ENCODE measurements around the gene VMAC.
"Not testable (repeated sequence)": the region's sequence is repeated elsewhere in the genome, so short reads cannot be mapped to it uniquely, and the experiment has no call there.

Gene VMAC, protein sequence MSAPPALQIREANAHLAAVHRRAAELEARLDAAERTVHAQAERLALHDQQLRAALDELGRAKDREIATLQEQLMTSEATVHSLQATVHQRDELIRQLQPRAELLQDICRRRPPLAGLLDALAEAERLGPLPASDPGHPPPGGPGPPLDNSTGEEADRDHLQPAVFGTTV

DNA sequence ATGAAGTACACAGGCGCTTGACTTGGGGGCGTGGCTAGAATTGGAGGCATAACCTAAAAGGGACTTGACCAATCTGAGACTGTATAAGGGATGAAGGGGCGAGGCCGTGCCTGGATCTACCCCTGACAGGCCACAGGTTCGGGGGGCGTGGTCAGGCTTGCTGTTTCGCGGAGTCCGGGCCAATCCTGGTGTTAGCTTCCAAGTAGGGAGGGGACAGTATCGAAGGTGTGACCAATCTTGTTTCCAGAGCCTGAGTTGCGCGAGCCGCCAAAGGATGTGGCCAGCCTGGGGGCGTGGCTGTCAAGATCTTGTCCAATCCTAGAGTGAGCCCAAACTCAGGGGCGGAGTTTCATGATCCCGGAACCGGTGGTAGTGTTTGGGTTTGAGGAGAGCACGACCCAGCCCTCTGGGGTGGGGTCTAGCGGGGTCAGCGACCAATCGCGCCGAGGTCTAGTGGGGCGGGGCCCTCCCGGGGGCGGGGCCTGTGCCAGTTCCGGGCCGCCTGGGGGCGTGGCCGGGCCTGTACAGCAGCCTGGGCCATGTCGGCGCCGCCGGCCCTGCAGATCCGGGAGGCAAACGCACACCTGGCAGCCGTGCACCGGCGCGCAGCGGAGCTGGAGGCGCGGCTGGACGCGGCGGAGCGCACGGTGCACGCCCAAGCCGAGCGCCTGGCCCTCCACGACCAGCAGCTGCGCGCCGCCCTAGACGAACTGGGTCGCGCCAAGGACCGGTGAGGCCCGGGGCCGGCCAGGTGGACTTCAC is at the start of gene VMAC:
Gene VMAC, plus strand, starts transcription at position 521 of the 762 bp plus-strand sequence. Its CDS starts 19 bp downstream, at position 540.
- Mint-ChIP-seq H3K27me3 (no peaks in the 10 kb centered on the region), H3K36me3 (ENCODE audit: insufficient read depth) (peaks cover 40% of the 10 kb centered on the region), H3K27ac (ENCODE audit: low read depth) (peak within 1 kb of the TSS; percentile 99), H3K4me3 (peak within 1 kb of the TSS; percentile 92), H3K9me3 (no peaks in the 10 kb centered on the region), H3K4me1 (peaks cover 38% of the 10 kb centered on the region)
- DNase-seq (ENCODE audit: low spot score in 2 of 2) (peak; percentile 99 to 100), ATAC-seq (replicated peaks; ENCODE audit: extremely low read depth, poor library complexity, severe bottlenecking) (peak; percentile 78)

DNA sequence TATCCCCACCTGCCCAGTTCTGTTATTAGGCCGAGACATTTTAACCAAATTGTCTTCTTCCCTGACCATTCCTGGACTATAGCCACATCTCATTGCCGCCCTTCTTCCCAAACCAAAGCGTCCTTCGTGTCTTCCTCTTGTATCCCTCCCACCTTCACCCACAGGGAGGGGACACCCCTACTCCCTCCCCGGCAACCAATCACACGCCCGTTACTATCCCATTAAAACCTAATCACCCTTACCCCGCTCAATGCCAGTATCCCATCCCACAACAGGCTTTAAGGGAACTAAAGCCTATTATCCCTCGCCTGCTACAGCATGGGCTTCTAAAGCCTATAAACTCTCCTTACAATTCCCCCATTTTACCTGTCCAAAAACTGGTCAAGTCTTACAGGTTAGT is 49.5 kb upstream of the VMAC start:
- H3K9me3 Mint-ChIP-seq; H3K36me3 Mint-ChIP-seq (ENCODE audit: insufficient read depth); H3K27ac Mint-ChIP-seq (ENCODE audit: low read depth); ATAC-seq (replicated peaks; ENCODE audit: extremely low read depth, poor library complexity, severe bottlenecking); DNase-seq (ENCODE audit: low spot score in 2 of 2); H3K4me1 Mint-ChIP-seq; H3K4me3 Mint-ChIP-seq; H3K27me3 Mint-ChIP-seq: not testable (repeated sequence)

DNA sequence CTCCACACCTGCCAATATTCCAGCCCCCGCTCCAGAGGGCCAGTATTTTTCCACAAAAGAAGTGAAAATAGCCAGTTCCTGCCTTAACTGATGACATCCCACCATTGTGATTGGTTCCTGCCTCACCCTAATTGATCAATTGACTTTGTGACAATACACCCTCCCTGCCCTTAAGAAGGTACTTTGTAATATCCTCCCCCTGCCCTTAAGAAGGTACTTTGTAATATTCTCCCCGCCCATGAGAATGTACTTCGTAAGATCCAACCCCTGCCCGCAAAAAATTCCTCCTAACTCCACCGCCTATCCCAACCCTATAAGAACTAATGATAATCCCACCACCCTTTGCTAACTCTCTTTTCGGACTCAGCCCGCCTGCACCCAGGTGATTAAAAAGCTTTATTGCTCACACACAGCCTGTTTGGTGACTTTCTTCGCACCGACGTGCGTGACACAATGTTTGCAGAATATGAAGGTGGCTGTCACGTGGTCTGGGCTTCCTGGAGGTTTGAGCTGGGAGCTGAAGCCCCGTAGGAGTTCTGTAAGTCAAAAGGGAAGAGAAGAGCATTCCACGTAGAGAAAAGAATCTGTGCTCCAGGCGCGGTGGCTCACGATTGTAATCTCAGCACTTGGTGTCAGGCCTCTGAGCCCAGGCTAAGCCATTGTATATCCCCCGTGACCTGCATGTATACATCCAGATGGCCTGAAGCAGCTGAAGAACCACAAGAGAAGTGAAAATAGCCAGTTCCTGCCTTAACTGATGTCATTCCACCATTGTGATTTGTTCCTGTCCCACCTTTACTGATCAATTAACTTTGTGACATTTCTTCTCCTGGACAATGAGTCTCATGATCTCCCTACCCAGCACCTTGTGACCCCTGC is 47.2 kb upstream of the VMAC start:
- Mint-ChIP-seq H3K27ac (ENCODE audit: low read depth) (no peak overlapping the region), H3K4me1 (no peaks in the 10 kb centered on the region), H3K4me3 (no peak overlapping the region), H3K9me3 (no peaks in the 10 kb centered on the region), H3K36me3 (ENCODE audit: insufficient read depth) (no peaks in the 10 kb centered on the region), H3K27me3 (peaks cover 10% of the 10 kb centered on the region)
- DNase-seq (ENCODE audit: low spot score in 2 of 2) (no peak), ATAC-seq (replicated peaks; ENCODE audit: extremely low read depth, poor library complexity, severe bottlenecking) (no peak)

DNA sequence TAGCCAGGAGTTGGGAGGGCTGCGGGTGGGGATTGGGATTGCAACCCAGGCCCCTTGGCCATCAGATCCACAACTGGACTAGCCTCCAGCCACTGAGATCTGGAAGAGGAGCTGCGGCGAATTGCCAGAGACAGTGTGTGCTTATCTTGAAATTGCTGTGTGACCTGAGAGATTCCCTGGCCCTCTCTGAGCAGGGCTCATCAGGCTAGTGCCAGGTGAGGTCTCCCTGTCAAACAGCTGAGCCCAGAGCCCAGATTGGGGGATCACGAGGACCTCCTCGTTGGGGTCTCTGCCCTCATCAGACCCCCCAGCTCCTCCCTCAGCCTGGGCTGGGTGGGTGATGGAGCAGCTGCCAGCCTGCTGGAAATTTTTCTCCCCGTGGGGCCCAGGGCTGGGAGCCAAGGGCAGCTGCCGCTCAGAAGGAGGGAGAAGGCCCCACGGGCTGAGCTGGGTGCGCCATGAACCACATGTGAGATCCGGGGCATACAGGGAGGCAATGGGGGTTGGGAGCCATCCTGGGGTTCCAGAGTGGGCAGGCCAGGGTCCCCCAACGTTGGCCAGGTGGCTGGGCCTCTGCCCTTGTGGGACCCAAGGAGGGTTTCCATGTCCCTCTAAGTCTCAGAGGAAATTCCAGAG is 41.5 kb upstream of the VMAC start:
- Mint-ChIP-seq H3K36me3 (ENCODE audit: insufficient read depth) (peaks cover 4% of the 10 kb centered on the region), H3K27ac (ENCODE audit: low read depth) (no peak overlapping the region), H3K27me3 (peaks cover 35% of the 10 kb centered on the region), H3K9me3 (no peaks in the 10 kb centered on the region), H3K4me1 (no peaks in the 10 kb centered on the region), H3K4me3 (no peak overlapping the region)
- ATAC-seq (replicated peaks; ENCODE audit: extremely low read depth, poor library complexity, severe bottlenecking) (no peak), DNase-seq (ENCODE audit: low spot score in 2 of 2) (no peak)

DNA sequence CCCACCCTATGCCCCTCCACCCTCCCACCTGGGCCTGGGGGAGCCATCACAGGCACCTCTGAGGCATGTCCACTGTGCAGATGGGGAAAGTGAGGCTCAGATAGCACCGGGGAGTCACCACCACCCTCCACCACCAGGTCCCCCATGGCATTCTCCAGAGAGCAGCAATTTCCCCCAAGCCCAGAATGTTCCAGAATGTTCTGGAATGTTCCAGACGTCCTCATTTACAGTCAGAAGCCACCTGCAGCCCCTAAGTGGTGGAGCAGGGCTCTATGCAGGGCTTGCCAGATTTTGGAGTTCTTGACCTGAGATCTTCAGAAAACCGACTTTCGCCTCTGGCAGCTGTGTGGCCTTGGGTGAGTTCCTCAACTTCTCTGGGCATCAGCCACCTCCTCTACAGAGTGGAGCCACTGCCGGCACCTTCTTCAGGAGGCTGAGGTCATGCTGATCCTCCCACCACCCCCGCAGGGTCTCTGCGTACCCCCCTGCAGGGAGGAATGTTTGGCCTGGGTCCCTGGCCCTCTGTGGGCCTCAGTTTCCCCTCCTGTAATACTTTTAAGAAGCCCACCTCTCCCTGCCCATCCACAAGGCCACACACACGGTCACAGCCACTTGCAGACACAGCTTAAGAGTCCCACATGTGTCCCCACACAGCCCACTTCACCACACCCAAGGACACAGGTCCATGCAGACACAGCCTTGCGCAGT is 40.5 kb upstream of the VMAC start:
- Mint-ChIP-seq H3K4me1 (no peaks in the 10 kb centered on the region), H3K4me3 (no peak overlapping the region), H3K36me3 (ENCODE audit: insufficient read depth) (peaks cover 4% of the 10 kb centered on the region), H3K9me3 (no peaks in the 10 kb centered on the region), H3K27me3 (peaks cover 37% of the 10 kb centered on the region), H3K27ac (ENCODE audit: low read depth) (no peak overlapping the region)
- ATAC-seq (replicated peaks; ENCODE audit: extremely low read depth, poor library complexity, severe bottlenecking) (no peak), DNase-seq (ENCODE audit: low spot score in 2 of 2) (no peak)

DNA sequence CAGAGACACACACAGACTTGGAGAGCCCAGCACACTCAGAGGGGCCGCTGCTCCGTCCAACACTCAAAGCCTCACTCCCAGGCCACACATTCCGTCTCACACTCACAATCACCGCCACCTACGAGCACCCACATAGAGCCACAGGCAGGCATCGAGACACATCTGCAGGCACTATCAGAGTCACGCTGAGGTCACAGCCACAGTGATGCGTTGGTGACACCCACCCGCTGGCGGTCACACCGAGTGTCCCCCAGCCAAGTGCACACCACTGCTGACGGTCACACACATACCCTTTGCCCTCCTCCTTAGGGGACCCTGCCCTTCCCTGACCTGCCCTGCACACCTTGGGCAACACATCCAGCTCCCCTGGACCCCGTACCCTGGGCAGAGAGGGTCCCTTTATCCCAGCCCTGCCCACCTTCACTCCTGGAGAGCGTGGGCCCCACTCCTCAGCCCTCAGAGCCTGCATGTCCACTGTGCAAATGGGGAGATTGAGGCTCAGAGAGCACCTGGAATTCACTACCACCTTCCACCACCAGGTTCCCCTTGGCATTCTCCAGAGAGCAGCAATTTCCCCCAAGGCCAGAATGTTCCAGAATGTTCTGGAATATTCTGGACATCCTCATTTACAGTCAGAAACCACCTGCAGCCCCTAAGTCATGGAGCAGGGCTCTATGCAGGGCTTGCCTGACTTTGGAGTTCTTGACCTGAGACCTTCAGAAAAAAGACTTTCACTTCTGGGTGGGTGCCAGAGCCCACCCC is 39.8 kb upstream of the VMAC start:
- no peak overlapping the region for H3K4me3 Mint-ChIP-seq
- peaks cover 4% of the 10 kb centered on the region for H3K36me3 Mint-ChIP-seq (ENCODE audit: insufficient read depth)
- no peaks in the 10 kb centered on the region for H3K4me1 Mint-ChIP-seq
- no peak overlapping the region for H3K27ac Mint-ChIP-seq (ENCODE audit: low read depth)
- no peaks in the 10 kb centered on the region for H3K9me3 Mint-ChIP-seq
- DNase-seq (ENCODE audit: low spot score in 2 of 2) = no peak
- H3K27me3 Mint-ChIP-seq = peaks cover 37% of the 10 kb centered on the region
- no peak for ATAC-seq (replicated peaks; ENCODE audit: extremely low read depth, poor library complexity, severe bottlenecking)

DNA sequence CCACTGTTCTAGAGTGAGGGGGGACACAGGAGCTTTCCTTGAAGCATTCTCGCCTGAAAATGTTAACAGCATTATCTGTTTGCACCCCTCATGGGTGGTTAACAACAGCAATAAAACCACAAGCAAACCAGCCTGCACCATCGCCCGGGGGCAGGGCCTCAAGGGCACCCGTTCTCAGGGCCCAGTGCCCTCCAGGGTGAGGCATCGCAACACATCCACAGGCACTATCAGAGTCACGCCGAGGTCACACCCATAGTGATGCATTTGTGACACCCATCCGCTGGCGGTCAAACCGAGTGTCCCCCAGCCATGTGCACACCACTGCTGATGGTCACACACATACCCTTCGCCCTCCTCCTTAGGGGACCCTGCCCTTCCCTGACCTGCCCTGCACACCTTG is 38.9 kb upstream of the VMAC start:
- DNase-seq (ENCODE audit: low spot score in 2 of 2) = no peak

DNA sequence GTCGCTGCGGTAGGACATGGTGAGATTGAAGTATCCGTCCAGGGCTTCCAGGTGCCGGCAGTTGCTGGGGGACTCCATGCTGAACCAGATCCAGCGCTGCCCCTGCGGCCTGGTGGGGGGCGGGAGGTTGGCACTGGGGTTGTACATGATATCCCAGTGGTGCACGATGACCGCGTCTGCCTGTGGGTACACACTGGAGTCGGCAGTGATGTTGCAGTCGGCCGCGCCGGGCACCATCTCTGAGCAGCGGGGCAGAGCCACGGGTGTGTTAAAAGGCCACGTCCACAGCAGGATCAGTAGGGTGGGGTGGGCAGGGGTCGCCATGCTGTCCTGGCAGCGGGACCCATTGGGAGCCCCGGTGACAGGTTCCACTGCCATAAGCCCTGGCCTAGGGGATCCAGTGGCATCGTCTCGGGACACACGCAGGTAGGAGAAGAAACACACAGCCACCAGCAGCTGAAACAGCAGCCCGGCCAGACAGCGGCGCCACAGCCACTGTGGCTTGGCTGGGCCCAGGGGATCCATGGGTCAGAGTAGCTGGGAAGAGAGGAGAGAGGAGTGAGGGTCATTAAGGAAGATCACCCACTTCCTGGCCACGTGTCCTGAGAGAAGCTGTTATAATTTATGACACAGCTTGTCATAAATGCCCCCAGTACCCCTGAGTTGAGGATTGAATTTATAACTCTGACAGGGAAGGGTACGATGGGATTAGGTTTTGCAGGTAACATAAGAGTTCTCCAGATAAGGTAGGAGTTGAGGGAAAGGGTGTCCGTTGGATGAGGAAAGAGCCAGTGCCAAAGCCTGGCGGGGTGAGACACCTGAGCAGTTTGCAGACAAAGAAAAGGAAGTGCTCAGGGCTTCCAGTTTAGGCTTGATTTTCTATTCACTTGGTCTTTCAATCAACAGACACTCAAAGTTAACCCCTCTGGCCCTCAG is 37.2 kb upstream of the VMAC start:
- no peaks in the 10 kb centered on the region for H3K4me1 Mint-ChIP-seq
- H3K4me3 Mint-ChIP-seq = no peak overlapping the region
- H3K36me3 Mint-ChIP-seq (ENCODE audit: insufficient read depth) = peaks cover 4% of the 10 kb centered on the region
- DNase-seq (ENCODE audit: low spot score in 2 of 2) (no peak), ATAC-seq (replicated peaks; ENCODE audit: extremely low read depth, poor library complexity, severe bottlenecking) (no peak)
- peaks cover 26% of the 10 kb centered on the region for H3K27me3 Mint-ChIP-seq
- no peak overlapping the region for H3K27ac Mint-ChIP-seq (ENCODE audit: low read depth)
- no peaks in the 10 kb centered on the region for H3K9me3 Mint-ChIP-seq

More for the DNA sequence above, 38.9 kb upstream of the VMAC start:
- H3K27me3 Mint-ChIP-seq = peaks cover 37% of the 10 kb centered on the region
- H3K4me3 Mint-ChIP-seq = no peak overlapping the region
- ATAC-seq (replicated peaks; ENCODE audit: extremely low read depth, poor library complexity, severe bottlenecking) = no peak
- no peaks in the 10 kb centered on the region for H3K4me1 Mint-ChIP-seq
- H3K9me3 Mint-ChIP-seq = no peaks in the 10 kb centered on the region
- H3K36me3 Mint-ChIP-seq (ENCODE audit: insufficient read depth) = peaks cover 4% of the 10 kb centered on the region
- H3K27ac Mint-ChIP-seq (ENCODE audit: low read depth) = no peak overlapping the region

DNA sequence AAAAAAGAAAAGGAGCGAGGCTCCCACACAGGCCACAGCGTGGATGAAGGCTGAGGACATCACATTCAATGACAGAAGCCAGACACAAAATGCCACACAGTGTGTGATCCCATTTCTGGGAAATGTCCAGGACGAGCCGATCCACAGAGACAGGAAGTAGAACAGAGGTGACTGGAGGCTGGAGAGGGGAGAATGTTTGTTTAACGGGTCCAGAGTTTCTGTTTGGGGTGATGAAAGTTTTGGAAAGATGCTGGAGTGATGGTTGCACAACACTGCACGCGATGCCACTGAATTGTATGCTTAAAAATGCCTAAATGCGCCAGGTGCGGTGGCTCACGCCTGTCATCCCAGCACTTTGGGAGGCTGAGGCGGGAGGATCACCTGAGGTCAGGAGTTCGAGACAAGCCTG is 33.7 kb upstream of the VMAC start:
- Mint-ChIP-seq H3K36me3 (ENCODE audit: insufficient read depth) (no peaks in the 10 kb centered on the region), H3K27ac (ENCODE audit: low read depth) (no peak overlapping the region), H3K27me3 (peaks cover 11% of the 10 kb centered on the region), H3K4me1 (no peaks in the 10 kb centered on the region), H3K4me3 (no peak overlapping the region), H3K9me3 (no peaks in the 10 kb centered on the region)
- ATAC-seq (replicated peaks; ENCODE audit: extremely low read depth, poor library complexity, severe bottlenecking) (no peak), DNase-seq (ENCODE audit: low spot score in 2 of 2) (no peak)

DNA sequence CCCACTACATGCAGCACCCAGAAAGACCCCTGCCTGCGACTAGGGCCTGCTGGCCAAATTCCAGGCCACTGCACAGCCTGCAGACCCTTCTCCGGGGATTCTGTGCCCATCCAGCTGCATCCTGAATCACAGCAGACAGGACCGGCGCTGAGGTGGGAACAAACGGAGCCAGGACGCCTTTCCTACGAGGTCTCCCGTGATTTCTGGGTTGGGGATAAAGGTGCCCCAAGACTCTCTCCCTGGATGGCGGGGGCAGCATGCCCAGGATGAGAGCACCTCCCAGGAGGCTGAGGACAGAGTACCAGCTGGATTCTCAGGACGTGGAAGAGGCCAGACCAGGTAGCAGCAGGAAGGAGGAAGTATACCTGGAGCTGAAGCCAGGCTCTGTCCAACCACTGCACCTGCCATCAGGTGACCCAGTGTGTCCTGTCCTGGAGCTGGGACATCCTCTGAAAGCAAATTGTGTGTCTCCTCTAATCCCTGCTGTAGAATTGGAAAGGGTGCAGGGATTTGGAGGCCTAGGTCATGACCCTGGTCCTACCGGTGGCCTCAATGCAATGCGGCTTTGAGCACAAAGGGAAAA is 31.0 kb upstream of the VMAC start:
- no peak for ATAC-seq (replicated peaks; ENCODE audit: extremely low read depth, poor library complexity, severe bottlenecking)
- H3K27me3 Mint-ChIP-seq = peaks cover 23% of the 10 kb centered on the region
- DNase-seq (ENCODE audit: low spot score in 2 of 2) = no peak
- H3K36me3 Mint-ChIP-seq (ENCODE audit: insufficient read depth) = no peaks in the 10 kb centered on the region
- H3K27ac Mint-ChIP-seq (ENCODE audit: low read depth) = no peak overlapping the region
- H3K4me1 Mint-ChIP-seq = no peaks in the 10 kb centered on the region
- no peak overlapping the region for H3K4me3 Mint-ChIP-seq
- no peaks in the 10 kb centered on the region for H3K9me3 Mint-ChIP-seq
